Keratinocyte (primary cell): Measurements from ENCODE around the gene NOSIP.

Source experiments
- EZH2 ChIP-seq: IDR thresholded peaks from one replicate; pipeline ENCODE4 v1.6.1; 2012; ENCODE audit warnings: inconsistent platforms, mild to moderate bottlenecking, low read length, moderate library complexity
- TF ChIP-seq, protein P1 (sequence below), 3 experiments: IDR thresholded peaks in 1 of 3; conservative IDR thresholded peaks in 1 of 3; optimal IDR thresholded peaks in 1 of 3; 2 replicates in 2 of 3; 3 replicates in 1 of 3; pipeline versions ENCODE3 to v1.5.1; 2011; ENCODE audit warnings: low read length in 3 of 3, mild to moderate bottlenecking in 3 of 3, moderate library complexity in 2 of 3, control low read depth in 1 of 3, inconsistent platforms in 1 of 3; ENCODE audit not compliant: insufficient read depth in 2 of 3; ENCODE audit errors: extremely low read depth in 1 of 3

DNA sequence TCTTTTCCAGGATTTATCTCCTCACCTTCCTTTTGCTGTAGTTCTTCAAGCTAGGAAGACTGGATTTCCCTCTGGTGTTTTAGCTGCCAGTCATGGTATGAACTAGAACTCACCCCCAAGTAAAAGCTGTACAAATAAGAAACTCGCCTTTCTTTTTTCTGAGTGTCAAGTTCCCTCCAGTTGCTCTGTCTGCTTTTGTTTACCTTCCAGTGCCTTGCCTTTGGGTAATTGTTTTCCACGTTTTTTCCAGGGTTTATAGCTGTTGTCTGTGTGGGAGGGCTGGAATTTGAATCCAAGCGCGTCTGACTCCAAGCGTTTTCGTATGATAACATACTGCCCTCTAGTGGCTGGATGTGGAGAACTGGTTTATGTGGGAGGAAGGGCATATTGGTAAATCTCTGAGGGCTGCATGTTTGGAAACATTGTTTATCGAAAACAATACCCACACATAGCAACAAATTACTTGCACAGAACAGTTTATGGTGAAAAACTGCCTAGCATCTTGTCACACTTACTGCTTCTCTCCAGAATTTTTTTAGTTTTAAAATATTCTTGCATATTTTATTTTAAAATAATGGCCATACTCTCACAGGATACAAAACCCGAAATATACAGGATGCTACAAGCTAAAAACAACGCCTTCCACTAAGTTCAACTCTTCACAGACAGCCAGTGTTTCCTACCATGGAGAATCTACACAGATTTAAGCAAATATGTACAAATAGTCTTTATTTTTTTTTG lies 33.4 kb downstream of the NOSIP start:
- TF ChIP-seq EZH2, result no peak
- TF ChIP-seq, protein P1, sequence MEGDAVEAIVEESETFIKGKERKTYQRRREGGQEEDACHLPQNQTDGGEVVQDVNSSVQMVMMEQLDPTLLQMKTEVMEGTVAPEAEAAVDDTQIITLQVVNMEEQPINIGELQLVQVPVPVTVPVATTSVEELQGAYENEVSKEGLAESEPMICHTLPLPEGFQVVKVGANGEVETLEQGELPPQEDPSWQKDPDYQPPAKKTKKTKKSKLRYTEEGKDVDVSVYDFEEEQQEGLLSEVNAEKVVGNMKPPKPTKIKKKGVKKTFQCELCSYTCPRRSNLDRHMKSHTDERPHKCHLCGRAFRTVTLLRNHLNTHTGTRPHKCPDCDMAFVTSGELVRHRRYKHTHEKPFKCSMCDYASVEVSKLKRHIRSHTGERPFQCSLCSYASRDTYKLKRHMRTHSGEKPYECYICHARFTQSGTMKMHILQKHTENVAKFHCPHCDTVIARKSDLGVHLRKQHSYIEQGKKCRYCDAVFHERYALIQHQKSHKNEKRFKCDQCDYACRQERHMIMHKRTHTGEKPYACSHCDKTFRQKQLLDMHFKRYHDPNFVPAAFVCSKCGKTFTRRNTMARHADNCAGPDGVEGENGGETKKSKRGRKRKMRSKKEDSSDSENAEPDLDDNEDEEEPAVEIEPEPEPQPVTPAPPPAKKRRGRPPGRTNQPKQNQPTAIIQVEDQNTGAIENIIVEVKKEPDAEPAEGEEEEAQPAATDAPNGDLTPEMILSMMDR (optimal IDR thresholded peaks at IDR 0.05 in 1 of 3, IDR thresholded peaks at IDR 0.05 in 1 of 3, conservative IDR thresholded peaks at IDR 0.05 in 1 of 3; ENCODE audit: extremely low read depth in 1 of 3, insufficient read depth in 2 of 3, low read length in 3 of 3), result peak; percentile 64 to 83 (median 79)
